Uterus (tissue), 2 donors: ENCODE measurements around the gene MIA2.
"Not testable (repeated sequence)": the region's sequence is repeated elsewhere in the genome, so short reads cannot be mapped to it uniquely, and the experiment has no call there.

Experiments used
- POLR2A ChIP-seq, 2 donors: fragments of 450-650 bp; IDR thresholded peaks; one replicate each; pipeline ENCODE4 v1.6.1; 2016; ENCODE audit warnings: antibody characterized with exemption in 2 of 2, mild to moderate bottlenecking in 1 of 2, moderate library complexity in 1 of 2
- TF ChIP-seq, protein P1 (sequence below), 4 experiments: fragments of 200-600 bp in 2 of 4; fragments of 450-650 bp in 2 of 4; sonication (generic) in 2 of 4; IDR thresholded peaks; one replicate each; pipeline ENCODE4 v1.5.1; 2016 to 2019; ENCODE audit warnings: antibody characterized with exemption in 4 of 4, mild to moderate bottlenecking in 2 of 4, moderate library complexity in 1 of 4

DNA sequence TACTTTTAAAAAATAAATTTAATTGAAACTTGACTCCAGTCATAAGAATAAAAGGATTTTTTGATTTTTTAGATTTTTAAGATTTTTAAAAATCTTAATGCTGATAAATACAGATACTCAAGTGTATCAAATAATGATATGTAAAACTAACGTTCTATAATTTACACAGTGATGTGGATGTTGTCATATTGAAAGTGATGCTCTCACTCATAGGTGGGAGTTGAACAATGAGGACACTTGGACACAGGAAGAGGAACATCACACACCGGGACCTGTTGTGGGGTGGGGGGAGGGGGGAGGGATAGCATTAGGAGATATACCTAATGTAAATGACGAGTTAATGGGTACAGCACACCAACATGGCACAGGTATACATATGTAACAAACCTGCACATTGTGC is 66.7 kb downstream of the MIA2 start:
- not testable (repeated sequence) for TF ChIP-seq POLR2A (IDR thresholded peaks at IDR 0.05)
- TF ChIP-seq, protein P1, sequence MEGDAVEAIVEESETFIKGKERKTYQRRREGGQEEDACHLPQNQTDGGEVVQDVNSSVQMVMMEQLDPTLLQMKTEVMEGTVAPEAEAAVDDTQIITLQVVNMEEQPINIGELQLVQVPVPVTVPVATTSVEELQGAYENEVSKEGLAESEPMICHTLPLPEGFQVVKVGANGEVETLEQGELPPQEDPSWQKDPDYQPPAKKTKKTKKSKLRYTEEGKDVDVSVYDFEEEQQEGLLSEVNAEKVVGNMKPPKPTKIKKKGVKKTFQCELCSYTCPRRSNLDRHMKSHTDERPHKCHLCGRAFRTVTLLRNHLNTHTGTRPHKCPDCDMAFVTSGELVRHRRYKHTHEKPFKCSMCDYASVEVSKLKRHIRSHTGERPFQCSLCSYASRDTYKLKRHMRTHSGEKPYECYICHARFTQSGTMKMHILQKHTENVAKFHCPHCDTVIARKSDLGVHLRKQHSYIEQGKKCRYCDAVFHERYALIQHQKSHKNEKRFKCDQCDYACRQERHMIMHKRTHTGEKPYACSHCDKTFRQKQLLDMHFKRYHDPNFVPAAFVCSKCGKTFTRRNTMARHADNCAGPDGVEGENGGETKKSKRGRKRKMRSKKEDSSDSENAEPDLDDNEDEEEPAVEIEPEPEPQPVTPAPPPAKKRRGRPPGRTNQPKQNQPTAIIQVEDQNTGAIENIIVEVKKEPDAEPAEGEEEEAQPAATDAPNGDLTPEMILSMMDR (IDR thresholded peaks at IDR 0.05): not testable (repeated sequence)
